ENCODE results near the gene CCNK. TPM values are rescaled to one million over a fixed set of nuclear protein-coding genes. Genes with fewer than 3 reads are reported as not detected.

The CCNK gene
- total and polyA plus RNA-seq, 4 donors, result 17.0 to 91.9 (median 33.5) TPM

DNA sequence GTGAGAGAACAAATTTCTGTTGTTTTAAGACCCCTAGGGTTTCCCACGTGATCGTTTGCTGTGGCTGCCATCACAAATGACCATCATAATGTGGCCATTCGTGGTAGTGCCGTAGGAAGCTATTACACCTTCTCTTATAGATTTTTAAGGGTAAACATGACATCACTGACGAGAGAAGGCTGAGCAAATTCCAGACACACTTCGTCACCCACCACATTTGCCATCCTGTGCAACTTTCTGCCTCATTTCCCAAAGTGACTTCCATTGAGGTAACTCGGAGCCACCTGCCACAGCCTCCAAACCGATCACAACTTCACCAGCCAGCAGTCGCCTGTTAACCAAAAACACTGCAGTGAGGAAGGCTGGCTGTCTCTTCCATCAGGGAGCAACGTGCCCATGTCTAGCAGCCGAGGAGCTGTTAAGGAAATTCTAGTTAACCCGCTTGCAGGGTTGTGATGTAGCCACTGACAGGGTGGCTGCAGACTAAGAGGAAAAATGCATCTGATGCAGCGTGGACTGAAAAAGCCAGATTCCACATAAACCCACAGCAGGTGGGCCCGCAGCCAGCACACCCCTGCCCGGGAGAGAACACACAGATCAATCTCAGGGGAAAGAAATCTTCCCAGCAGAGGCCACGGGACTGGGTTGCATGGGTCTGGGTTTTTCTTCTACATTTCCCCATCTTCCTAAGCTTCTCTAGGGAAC, 78.2 kb downstream of the CCNK start:
- Histone ChIP-seq H3K9me3 (ENCODE audit: control insufficient read depth in 4 of 4, insufficient read depth in 3 of 4, low read length in 3 of 4) (no peaks in the 10 kb centered on the region), H3K36me3 (ENCODE audit: control insufficient read depth in 4 of 4, insufficient read depth in 4 of 4, low read length in 4 of 4) (no peaks in the 10 kb centered on the region), H3K27me3 (ENCODE audit: control insufficient read depth in 3 of 3, insufficient read depth in 3 of 3, low read length in 2 of 3) (no peaks in the 10 kb centered on the region), H3K4me1 (ENCODE audit: control insufficient read depth in 5 of 5, insufficient read depth in 5 of 5, low read length in 5 of 5) (peaks cover 0 to 18% (median 12%) of the 10 kb centered on the region in 5 donors), H3K4me3 (no peak overlapping the region), H3K9ac (ENCODE audit: insufficient read depth in 1 of 2, low read length in 2 of 2) (no peak overlapping the region), H3K27ac (ENCODE audit: low read depth in 1 of 2, low read length in 1 of 2) (no peak overlapping the region)
- no peak for ATAC-seq (ENCODE audit: insufficient read depth, low FRiP score)
- DNase-seq, result no peak
- no peak for TF ChIP-seq CTCF (IDR thresholded peaks at IDR 0.05; ENCODE audit: control extremely low read depth, extremely low read depth)
- WGBS, 2 donors, result 88 to 89% methylated on average over 16 of the region's 16 CpGs

- Histone ChIP-seq H3K27me3 (ENCODE audit: control insufficient read depth in 3 of 3, insufficient read depth in 3 of 3, low read length in 2 of 3) (no peaks in the 10 kb centered on the region), H3K9ac (ENCODE audit: insufficient read depth in 1 of 2, low read length in 2 of 2) (no peak overlapping the region), H3K4me3 (no peak overlapping the region), H3K36me3 (ENCODE audit: control insufficient read depth in 4 of 4, insufficient read depth in 4 of 4, low read length in 4 of 4) (no peaks in the 10 kb centered on the region), H3K27ac (ENCODE audit: low read depth in 1 of 2, low read length in 1 of 2) (no peak overlapping the region), H3K4me1 (ENCODE audit: control insufficient read depth in 5 of 5, insufficient read depth in 5 of 5, low read length in 5 of 5) (peaks cover 4 to 27% (median 20%) of the 10 kb centered on the region in 5 donors), H3K9me3 (ENCODE audit: control insufficient read depth in 4 of 4, insufficient read depth in 3 of 4, low read length in 3 of 4) (no peaks in the 10 kb centered on the region)
- DNase-seq (no peak), ATAC-seq (ENCODE audit: insufficient read depth, low FRiP score) (no peak)
- 92 to 94% methylated on average over 13 of the region's 13 CpGs for WGBS, 2 donors
- no peak for TF ChIP-seq CTCF (IDR thresholded peaks at IDR 0.05; ENCODE audit: control extremely low read depth, extremely low read depth)
These were observed 79.2 kb downstream of the CCNK start for GRCh38 chr14:99560403-99560802.

GRCh38 chr14:99560922-99561683, 79.9 kb downstream of the CCNK start:
- H3K27me3 ChIP-seq (ENCODE audit: control insufficient read depth in 3 of 3, insufficient read depth in 3 of 3, low read length in 2 of 3), result no peaks in the 10 kb centered on the region
- peaks cover 0 to 2% (median 0%) of the 10 kb centered on the region in 4 donors for H3K9me3 ChIP-seq (ENCODE audit: control insufficient read depth in 4 of 4, insufficient read depth in 3 of 4, low read length in 3 of 4)
- no peak for TF ChIP-seq CTCF (IDR thresholded peaks at IDR 0.05; ENCODE audit: control extremely low read depth, extremely low read depth)
- peaks cover 5 to 34% (median 21%) of the 10 kb centered on the region in 5 donors for H3K4me1 ChIP-seq (ENCODE audit: control insufficient read depth in 5 of 5, insufficient read depth in 5 of 5, low read length in 5 of 5)
- H3K9ac ChIP-seq (ENCODE audit: insufficient read depth in 1 of 2, low read length in 2 of 2), result no peak overlapping the region
- 72 to 76% methylated on average over 15 of the region's 15 CpGs for WGBS, 2 donors
- H3K36me3 ChIP-seq (ENCODE audit: control insufficient read depth in 4 of 4, insufficient read depth in 4 of 4, low read length in 4 of 4), result no peaks in the 10 kb centered on the region
- H3K4me3 ChIP-seq, result no peak overlapping the region
- no peak overlapping the region for H3K27ac ChIP-seq (ENCODE audit: low read depth in 1 of 2, low read length in 1 of 2)
- no peak for ATAC-seq (ENCODE audit: insufficient read depth, low FRiP score)
- no peak for DNase-seq
